ENCODE measurements around the gene SLC24A3.
A peak's percentile ranks its signal among the peaks of the same experiment; 100 is the strongest.

SLC24A3 gene

DNA sequence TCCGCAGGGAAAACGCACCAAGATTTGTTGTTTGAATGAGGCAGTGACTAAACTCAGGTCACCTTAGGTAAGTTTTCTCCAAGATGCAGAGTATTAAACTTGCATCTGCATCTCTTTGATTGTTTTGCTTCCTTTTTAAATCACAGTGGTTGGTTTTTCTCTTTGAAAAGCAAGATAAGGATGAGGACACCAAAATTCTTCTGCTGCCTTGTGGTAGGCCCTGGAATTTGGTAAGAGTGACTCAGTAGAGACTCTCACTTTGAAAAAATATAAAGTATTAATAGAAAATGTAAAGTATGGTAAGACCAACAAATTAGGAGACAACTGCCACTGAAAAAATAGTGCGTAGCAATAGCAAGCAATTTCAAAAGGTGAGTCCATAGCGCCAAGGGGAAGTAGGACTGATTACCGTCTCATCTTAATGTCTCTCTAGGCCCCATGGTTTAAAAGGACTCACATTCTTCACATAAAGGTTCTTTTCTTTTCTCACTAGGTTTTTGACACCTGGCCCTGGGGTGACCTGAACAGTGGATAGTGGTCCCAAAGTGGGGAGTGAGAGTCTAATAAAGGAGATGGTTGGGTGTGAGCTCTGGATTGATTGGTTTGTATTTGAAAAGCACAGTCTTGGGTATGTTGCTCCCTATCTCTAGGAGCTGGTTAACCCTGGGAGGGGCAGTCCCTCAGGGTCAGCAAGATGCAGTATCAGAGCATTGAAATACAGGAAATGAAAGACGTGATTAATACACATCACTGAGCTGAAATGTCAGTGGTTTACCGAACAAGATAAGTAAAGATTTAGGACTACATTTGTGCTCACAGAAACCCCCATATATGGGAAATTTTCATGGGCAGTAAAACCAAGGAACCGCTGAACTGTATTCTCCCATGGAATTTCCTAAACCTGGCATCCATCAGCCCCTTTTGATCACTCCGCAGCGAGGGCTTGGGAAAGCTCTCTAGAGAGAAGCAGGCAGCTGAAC lies 221.2 kb downstream of the SLC24A3 start:
- no peak for DNase-seq

DNA sequence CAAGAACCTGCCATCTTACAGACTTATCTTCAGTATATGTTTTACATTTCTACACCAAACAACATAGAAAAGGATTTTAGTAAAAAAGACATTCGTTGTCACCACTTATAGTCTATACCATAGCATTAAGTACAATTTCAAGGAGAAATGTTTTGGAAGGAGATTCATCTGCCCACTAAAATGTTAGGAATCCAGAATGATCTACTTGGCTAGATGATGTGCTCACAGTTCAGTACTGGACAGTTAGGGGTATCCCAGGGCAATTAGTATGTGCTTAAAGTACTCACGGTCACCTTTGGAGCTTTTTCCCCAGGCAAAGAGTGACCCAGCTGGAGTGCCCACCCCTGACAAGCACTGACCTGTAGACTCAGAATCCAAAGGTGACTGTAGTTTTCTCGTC lies 222.9 kb downstream of the SLC24A3 start:
- DNase-seq = no peak

DNA sequence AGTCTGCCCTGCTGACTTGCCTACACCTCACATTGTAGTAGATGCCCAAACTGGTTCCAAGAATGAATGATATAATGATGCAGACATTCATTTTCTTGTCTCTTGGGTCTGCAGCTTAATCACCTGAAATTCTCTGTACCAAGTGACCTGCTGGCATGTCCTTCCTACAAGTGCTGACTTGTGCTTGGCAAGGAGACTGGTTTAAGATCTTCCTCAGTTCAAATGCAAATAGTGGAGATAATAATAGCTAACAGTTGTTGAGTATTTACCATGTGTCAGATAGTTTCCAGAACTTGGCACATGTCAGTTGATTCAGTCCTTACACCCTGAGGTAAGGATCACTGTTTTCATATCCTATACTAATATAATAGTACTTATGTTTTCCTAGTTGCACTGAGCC lies 223.4 kb downstream of the SLC24A3 start:
- peak; percentile 16 for DNase-seq

DNA sequence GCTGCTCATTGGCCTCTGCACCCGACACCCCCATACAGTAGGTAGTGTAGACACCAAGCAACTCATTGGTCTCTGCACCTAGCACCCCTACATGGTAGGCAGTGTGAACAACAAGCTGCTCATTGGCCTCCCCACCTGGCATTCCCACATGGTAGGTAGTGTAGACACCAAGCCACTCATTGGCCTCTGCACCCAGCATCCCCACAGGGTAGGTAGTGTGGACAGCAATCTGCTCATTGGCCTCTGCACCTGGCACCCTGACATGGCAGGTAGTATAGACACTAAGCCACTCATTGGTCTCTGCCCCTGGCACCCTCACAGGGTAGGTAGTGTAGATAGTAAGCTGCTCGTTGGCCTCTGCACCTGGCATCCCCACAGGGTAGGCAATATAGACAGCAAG lies 226.0 kb downstream of the SLC24A3 start:
- no peak for DNase-seq

DNA sequence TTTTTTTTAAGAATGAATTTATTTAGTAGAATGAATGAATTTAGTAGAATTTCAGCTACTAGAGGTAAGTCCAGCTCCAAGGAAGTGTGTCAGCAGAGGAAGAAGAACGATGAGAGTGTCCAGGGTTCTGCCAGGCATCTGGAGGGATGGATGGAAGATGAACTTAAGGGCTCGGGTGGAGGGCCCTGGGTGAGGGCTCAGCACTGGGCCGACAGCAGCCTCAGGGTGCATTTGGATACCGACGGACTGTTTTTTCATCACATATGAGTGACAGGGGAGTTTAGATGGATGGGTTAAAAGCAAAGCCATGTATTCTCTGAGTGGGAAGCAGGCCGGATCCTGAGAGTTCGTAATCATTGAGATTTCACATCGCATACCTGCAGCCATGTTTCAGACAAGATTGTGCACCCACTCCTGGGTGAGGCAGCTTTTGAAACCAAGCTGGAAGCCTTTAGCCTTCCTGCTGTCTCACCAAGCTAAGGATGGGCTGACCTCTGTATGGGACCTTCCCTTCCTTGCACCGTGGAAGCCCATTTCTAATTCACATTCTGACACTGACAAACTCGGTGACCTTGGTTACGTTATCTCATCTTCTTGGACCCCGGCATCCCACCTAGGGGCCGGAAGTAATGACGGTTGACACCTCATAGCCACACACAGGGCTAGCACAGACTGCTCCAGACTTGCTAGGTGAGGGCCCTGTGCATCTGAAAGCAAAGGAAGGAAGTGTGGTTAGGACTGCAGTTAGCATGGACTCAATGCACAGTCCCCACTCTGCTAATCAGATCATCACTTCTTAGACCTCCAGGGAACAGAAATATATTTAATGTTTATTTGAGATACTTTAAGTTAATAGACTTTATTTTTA lies 228.5 kb downstream of the SLC24A3 start:
- no peak for DNase-seq

DNA sequence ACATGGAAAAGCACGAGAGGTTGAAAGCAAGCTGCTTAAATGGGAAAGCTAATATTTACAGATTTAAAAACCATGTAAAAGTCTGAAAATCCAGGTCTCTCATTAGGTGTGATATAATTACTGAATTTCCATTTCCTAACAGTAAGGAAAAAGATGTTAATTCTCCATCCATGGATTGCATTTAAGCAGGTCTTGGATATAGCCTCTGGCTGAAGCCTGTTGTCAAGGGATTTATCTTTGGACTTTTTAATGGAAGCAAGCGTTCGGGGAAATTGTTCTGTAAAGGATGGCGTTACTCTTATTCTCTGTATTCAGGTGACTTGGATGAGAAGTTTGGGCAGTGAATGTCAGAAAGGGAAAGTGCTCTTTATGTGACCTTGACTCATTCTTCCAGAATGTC lies 233.8 kb downstream of the SLC24A3 start:
- DNase-seq = no peak

DNA sequence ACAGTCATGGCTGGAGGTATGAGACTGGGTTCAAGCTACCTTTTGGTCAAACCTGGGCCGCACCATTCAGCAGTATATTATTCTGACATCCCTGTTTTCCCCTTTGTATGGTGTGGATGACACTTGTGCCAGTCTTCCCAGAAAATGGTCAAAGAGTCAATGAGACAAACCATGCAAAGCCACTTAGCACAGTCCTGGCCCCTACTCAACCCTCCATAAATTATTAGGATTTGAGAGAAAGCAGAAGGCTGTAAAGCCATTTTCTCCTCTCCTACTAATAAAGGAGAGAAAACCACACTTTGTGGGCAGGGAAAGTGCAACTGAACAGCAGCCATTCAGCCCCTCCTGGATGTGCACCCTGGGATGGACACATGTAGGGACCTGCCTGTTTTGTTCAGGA lies 236.2 kb downstream of the SLC24A3 start:
- DNase-seq = no peak

DNA sequence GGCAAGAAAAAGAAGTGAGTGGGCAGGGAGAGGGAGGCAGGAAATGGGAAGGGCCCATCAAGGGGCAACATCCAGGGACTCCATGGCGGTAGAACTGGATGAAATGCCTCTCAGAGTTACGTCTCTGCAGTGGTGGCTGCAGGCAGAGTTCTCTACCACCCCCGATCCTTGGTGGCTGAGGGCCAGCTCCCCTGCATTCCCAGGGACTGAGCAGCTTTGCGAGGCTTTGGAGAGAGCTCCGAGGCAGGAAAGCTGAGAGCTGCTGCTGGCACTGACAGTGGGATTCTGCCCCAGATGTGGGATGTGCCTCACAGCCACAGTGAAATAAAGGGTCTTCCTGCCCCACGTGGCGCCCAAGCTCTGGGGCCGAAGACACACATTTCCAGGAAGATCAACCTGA lies 236.6 kb downstream of the SLC24A3 start:
- no peak for DNase-seq

DNA sequence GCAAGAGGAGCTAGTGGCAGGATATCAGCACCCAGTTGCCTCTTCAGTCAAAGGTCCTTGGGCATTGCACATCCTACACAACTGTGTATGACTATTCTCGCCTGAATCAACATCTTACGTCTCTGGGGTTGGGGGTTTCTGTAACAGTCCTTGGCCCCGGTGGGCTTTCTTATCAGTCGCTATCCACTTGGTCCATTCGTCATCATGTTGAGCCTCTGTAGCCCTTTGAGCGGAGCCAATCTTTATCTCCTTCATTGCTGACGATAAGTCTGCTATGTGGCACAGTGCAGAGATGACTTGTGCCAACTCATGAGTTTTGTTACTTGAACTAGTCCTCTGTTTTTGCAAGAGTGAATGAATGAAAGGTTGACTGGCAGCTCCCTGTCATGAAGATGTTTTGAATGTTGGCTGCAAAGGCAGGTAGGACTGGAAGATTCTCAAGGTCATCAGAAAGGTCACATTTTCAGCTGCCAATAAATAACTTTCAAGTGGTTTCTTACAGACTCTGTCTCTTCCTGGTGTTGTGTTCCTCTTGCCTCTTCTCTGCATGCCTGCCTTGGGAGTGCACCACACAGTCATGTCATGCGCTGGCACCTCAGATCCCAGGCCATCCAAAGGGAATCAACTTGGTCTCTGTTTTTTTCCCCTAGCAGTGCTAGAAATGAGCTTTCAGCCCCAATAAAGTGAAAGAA lies 238.9 kb downstream of the SLC24A3 start:
- no peak for DNase-seq

DNA sequence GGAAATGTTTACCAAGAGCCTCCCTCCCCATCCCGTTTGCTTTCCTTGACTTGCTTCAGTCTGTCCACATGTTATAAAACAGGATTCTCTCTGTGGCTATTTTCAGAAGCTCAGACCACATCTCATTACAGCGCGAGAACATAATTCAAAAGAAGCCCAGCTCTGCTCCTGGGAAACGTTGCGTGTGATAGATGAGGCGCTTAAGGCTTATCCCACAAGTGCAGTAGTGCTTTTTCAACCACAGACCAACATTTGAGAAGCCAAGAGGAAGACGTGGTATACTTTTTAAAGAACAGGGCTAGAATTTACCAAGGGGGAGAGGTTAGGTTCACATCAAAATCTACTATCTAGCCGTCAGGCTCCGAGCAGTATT lies 239.5 kb downstream of the SLC24A3 start:
- no peak for DNase-seq

DNA sequence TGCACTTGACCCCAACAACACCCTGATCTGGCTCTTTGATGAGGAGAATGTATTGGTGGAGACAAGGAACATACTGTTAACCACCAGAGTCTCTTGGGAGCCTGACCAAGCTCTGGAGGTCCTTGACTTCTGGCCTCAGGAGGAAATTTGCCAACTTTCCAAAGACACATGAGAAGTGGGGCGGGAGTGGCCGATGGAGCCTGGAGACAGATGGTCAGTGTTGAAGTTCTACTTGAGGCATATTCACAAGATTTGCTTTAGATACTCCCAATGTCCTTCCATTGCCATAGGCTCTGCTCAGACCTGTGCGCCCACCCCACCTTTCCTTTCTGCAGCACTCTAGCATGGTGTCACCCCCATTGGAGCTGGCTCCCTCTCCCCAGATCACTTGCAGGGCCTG lies 241.0 kb downstream of the SLC24A3 start:
- no peak for DNase-seq

DNA sequence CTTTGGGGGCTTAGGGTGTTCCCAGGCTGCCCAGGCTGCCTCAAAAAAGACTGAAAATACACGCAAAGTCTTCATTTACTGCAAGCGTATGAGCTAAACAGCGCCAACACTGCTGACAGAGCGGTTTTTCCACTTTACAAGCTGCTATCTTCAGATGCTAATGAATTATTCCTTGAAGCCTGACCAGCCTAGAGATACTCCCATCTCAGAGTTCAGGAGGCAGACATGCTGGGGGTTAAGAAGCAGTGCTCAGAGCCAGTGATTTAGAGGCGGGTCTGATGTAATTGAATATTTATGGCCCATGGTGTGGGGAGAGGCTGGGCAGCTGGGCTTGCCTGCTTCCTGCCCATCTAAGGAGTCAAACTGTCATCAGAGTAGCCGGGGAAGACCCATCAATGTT lies 241.4 kb downstream of the SLC24A3 start:
- no peak for DNase-seq

DNA sequence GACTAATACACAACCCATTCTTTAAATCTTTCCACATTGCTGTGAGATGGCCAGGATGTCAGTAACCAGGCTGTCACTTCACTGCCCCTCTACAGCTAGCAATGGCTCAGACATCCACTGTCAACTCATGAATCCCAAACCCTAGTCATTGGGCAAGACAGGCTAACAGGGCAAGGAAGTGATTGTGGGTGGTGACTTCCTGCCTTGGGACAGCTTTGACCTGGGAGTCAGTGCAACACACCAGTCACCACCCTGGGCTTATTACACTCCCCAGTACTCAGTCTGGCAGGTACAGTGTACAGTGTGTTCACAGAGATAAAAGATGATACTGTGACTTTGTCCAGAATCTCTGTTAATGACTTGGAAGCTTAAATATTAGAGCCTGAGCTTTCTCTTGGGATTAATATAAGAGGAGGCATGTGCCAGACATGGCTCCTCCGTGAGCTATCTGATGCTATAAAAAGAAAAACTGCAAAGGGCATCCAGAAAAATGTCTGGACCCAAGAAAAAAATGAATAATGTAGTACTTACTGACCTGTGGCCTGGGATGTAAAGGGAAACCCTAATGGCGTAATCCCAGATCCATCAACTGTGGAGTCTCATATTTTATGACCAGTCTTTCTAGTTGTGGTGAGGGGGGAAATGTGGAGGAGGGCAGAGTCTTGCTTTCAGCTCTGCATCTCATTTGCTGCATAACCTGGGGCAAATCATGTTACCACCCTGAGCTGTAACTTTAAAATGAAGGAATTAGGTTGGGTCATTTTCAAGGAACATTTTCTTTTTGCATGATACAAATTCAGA lies 244.4 kb downstream of the SLC24A3 start:
- DNase-seq = no peak

DNA sequence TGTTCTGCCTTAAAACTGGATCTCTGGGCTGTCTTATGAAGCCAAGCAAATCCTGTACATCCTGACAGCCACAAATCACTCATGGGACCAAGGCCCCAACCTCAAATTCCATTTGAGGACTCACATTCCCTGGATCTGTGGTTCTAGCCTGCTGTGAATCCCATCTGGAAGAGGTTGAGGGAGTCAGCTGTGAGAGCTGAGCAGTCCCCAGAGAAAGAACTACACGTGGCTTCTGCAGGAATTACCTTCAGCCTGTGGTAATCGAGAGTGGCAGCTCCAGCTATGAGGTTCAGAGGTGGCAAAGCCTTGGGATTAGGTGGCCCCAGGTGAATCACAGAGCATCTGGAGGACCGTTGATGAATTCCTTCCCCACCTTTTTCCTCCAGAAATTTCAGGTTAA lies 245.2 kb downstream of the SLC24A3 start:
- DNase-seq = no peak

DNA sequence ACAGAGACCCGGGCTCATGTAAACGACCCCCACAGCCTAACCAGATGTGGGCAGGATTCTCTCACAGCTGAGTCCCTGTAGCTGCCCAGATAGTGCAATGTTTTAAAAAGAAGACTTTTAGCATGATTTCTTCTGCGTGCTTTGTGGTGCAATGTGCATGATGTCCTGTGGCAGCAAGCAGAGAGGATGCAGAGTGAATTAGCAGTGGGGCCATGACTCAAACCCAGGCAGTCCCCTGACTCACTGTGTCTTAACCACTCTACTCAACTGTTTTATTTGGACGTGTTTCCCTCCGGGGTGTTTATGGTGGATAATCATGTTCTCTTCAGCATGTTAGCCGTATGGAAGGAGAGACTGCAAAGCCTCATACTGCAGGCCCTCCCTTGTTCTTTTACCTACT lies 247.9 kb downstream of the SLC24A3 start:
- no peak for DNase-seq

DNA sequence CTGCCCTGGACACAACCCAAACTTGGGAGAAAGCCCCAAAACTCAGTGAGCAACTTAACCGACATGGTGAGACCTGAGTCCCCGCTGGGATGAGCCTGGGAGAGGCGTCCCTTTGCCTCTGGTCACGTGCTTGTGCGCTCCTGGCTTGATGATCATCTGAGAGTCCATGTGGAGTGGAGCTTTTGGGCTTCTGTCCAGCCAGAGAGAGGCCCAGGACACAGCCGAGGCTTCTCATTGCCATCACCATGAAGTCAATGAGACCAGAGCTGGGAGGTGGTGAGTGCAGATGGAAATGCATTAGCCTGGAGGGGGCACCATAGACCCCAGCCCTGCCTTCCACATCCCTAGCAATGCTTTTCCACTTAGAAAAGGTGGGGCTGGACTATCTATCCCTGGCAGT lies 250.0 kb downstream of the SLC24A3 start:
- DNase-seq = no peak

DNA sequence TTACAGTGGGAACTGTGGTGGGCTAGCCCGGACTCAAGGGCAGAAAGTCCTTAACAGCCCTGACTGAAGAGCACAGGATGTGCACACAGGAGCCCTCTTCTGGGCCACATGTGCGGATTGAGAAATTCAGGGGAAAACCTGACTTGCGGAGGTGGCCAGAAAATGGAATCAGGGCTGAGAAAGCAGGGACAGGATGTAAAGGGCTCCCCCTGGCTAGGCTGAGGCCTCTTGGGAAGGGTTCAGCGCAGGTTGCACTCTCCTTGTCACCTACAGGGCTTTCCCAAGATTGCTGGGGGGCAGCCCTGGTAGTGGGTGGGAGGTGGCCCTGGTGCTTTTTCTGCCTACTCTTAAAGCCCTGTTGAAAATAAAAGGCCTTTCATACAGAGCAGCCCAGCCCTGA lies 251.2 kb downstream of the SLC24A3 start:
- DNase-seq = no peak

DNA sequence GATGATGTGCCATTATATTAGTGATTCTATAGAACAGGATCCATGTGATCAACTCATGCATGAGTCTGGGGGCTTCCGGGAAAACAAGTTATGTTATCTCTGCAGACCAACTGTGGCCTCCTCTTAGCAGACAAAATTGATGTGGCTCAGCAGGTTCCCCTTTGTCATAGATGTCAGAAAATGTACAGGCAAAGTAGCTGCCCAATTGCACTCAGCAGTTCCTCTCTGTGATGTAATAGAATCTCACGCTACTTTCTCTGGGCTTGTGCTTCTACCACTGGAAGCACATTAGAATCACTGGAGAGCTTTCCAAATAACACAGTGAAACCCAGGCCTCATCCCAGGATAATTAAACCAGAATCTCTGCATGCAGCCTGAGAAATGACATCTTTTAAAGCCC lies 253.1 kb downstream of the SLC24A3 start:
- no peak for DNase-seq

DNA sequence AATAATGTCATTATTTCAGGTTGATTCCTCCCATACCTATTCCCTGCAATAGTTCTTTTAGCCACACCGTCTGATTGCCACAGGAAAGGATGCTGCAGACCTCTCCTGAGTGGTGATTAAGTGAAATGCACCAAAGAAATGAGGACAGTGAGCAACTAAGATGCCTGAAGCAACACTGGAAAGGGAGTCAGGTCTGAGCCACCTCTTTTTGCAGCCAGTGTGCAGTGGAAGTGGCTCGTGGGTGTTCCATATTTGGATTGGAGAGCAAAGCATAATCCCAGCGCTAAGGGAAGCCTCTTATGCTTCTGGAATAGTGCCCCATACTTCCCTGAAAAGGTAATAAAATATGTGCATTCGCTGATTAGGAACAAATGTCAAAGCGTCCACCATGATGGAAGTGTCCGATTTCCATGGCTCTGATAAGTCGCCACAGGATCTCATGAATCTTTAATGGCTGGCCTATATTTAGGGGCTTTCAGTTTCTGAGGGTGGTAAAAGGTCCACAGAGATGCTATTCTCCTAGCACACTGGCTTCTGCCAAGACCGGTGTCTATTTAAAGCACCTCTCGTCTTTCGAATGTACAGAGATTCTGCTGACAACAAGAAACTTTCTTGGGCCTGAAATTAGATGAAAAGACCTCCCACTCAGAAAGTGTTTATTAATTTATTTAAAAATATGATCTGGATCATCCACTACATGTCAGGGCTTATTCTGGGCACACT lies 253.9 kb downstream of the SLC24A3 start:
- no peak for DNase-seq

DNA sequence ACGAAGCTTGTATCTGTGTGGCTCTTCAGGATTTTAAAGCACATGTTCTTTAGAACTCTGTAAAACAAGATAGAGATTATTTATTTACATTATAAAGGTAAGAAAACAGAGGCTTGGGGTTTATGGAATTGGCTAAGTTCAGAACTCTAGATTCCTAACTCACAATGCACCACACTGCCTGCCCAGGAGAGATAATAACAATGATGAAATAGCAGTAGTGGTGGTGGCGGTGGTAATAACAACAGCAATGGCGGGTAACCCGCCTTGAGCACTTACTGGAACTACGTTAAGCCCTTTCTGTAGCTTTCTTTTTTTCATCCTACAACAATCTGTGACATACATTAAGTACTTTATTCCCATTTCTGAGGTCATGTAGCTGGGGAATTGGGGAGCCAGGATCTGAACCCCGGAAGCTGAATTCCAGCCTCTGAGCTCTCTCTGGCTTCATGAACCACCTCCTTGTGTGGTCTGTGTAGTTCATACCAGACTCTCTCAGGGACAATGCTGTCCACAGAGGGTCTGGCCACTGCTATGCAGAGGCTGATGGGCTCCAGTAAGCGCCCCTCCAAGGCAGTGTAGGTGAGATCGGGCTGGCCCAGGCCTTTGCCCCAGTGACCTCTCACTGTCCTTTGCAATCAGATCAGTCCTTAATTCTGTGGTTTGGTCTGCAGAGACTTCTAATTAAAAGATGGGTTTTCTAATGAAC lies 260.9 kb downstream of the SLC24A3 start:
- no peak for DNase-seq

DNA sequence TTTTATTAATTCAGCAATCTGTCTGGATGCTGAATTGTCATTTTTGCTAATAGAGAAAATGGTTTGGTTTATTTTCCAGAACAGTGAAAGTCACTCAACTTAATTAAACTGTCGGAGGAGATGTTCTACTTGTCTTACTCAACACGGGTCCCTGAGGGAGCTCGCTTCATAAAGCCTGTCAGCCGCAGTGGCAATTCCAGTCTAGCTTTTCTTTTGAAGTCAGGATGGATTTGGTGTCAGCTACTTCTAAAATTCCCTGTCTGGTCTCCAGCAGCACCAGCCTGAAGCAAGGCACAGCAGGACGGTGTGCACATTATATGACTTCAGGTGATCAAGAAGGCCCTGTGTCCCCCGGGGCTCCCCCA lies 261.5 kb downstream of the SLC24A3 start:
- DNase-seq = no peak
